WTC11 (cell line): Measurements from ENCODE around the gene PC.

Experiments used
- MYBL2 ChIP-seq: sonication (generic); formaldehyde crosslinking; IDR thresholded peaks from 2 replicates; pipeline ENCODE4 v1.8.1; 2023; ENCODE audit warnings: mild to moderate bottlenecking, moderate library complexity, missing genetic modification reagents
- NFYB ChIP-seq: sonication (generic); formaldehyde crosslinking; conservative IDR thresholded peaks from 2 replicates; pipeline ENCODE4 v1.8.0; 2022; ENCODE audit warnings: low read depth, missing genetic modification reagents
- TEAD4 ChIP-seq: sonication (generic); formaldehyde crosslinking; IDR thresholded peaks from 2 replicates; pipeline ENCODE4 v1.8.0; 2022; ENCODE audit warnings: mild to moderate bottlenecking, missing genetic modification reagents
- ZNF396 ChIP-seq: fragments of 250-450 bp; sonication (Bioruptor Pico); IDR thresholded peaks from 2 replicates; pipeline ENCODE4 v1.8.0; 2021; ENCODE audit warnings: mild to moderate bottlenecking, moderate library complexity, borderline replicate concordance
- TF ChIP-seq, protein P1 (sequence below): sonication (generic); formaldehyde crosslinking; IDR thresholded peaks from 2 replicates; pipeline ENCODE4 v1.8.1; 2023; ENCODE audit warnings: mild to moderate bottlenecking, missing genetic modification reagents, moderate library complexity
- TF ChIP-seq, protein P2 (sequence below): fragments of 200-600 bp; IDR thresholded peaks from 2 replicates; pipeline ENCODE4 v1.8.0; 2022; ENCODE audit warnings: antibody characterized with exemption
- TF ChIP-seq, protein P3 (sequence below): sonication (generic); formaldehyde crosslinking; IDR thresholded peaks from 2 replicates; pipeline ENCODE4 v1.8.1; 2022; ENCODE audit warnings: missing genetic modification reagents, borderline replicate concordance

DNA sequence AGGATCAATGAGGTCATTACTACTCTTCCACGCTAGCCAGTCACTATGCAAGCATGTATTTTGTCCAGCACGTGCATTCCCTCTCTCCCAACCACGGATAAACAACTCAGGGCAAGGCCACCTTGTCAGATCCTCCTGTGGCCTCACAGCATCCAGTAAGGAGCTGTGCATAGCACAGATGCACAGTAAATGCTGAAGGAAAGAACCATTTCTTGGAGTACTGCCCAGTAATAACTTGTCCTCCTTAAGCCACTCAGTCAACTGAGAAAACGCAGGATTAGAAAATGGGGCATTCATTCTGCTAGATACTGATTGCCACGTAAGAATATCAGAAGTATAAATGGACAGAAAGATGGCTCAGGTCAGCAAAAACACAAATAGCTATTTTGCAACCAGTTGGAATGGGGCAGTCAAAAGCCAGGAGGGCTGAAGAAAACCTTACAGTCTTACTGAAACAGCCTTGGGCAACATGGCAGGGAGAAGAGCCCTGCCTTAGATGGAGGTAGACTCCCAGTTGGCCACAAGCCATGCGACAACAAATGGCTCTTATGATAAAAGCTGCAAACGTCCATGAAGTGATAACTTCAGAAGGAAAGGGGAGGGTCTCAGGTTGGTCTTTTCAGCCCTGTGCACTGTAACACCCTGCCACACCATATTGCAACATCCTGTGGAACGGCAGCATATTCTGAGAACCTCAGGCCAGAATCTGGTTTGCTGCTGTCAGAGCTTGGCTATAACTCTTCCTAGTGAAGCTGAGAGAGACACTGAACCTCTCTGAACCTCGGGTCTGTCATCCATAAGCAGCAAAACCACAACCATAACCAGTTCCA, 23.0 kb downstream of the PC start:
- TF ChIP-seq NFYB (CRISPR knock-in tag) (no peak), MYBL2 (CRISPR knock-in tag) (no peak), TEAD4 (CRISPR knock-in tag) (no peak), ZNF396 (no peak)
- TF ChIP-seq, protein P1, sequence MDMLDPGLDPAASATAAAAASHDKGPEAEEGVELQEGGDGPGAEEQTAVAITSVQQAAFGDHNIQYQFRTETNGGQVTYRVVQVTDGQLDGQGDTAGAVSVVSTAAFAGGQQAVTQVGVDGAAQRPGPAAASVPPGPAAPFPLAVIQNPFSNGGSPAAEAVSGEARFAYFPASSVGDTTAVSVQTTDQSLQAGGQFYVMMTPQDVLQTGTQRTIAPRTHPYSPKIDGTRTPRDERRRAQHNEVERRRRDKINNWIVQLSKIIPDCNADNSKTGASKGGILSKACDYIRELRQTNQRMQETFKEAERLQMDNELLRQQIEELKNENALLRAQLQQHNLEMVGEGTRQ (CRISPR knock-in tag) = no peak
- TF ChIP-seq, protein P2, sequence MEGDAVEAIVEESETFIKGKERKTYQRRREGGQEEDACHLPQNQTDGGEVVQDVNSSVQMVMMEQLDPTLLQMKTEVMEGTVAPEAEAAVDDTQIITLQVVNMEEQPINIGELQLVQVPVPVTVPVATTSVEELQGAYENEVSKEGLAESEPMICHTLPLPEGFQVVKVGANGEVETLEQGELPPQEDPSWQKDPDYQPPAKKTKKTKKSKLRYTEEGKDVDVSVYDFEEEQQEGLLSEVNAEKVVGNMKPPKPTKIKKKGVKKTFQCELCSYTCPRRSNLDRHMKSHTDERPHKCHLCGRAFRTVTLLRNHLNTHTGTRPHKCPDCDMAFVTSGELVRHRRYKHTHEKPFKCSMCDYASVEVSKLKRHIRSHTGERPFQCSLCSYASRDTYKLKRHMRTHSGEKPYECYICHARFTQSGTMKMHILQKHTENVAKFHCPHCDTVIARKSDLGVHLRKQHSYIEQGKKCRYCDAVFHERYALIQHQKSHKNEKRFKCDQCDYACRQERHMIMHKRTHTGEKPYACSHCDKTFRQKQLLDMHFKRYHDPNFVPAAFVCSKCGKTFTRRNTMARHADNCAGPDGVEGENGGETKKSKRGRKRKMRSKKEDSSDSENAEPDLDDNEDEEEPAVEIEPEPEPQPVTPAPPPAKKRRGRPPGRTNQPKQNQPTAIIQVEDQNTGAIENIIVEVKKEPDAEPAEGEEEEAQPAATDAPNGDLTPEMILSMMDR = no peak
- TF ChIP-seq, protein P3, sequence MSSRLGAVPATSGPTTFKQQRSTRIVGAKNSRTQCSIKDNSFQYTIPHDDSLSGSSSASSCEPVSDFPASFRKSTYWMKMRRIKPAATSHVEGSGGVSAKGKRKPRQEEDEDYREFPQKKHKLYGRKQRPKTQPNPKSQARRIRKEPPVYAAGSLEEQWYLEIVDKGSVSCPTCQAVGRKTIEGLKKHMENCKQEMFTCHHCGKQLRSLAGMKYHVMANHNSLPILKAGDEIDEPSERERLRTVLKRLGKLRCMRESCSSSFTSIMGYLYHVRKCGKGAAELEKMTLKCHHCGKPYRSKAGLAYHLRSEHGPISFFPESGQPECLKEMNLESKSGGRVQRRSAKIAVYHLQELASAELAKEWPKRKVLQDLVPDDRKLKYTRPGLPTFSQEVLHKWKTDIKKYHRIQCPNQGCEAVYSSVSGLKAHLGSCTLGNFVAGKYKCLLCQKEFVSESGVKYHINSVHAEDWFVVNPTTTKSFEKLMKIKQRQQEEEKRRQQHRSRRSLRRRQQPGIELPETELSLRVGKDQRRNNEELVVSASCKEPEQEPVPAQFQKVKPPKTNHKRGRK (CRISPR knock-in tag) = no peak
